GM18517 (cell line): ENCODE measurements around the gene LTK.

Experiments
- ATAC-seq: cut with Tn5 transposase; IDR thresholded peaks from one replicate; pipeline ENCODE4 v1.9.1; 2021; ENCODE audit warnings: mild to moderate bottlenecking, moderate library complexity; ENCODE audit not compliant: unreplicated experiment

Gene LTK

DNA sequence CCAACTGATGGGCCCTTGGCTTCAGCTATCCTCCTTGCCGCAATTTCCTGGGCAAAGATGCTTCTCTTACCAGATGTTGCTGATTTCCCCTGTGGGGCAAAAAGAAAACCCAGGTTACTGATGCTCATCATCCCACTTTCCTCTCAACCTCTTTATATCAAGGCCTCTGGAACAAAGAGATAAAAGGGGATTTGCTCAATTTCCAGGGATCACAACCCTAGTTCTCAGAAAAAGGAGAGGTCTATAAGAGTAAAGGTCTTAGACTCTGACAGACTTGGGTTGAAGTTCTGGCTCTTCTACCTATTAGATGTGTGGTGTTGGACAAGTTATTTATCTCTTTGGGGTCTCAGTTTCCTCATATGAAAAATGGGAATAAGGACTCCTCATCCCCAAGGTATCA is 21.9 kb upstream of the LTK start:
- ATAC-seq, result no peak

DNA sequence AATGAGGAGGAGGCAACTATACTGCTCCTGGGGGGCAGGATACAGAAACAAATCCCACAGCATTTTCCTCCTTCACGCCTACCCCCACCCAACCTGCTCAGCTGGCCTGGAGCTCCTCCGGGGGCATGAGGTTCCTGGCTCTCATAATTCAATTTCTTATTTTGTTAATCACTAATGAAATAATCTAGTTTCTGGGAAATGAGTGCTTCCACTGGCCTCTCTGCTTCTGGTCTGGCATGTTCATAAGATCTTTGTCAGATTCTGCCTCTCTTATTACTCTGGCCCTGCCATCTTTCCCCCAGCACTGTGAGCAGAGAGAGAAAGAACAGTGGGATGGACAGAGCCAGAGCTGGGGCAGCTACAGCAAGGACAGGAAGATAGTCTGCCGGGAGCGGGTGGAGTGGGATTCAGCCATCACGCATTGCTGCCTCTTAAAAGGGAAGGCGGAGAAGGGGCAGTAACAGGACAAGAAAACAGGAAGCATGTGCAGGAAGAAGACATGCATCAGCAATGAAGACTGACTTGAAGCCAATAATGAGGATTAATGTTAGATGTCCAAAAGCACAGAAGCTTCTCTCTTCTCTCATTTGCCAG is 16.8 kb upstream of the LTK start:
- no peak for ATAC-seq

DNA sequence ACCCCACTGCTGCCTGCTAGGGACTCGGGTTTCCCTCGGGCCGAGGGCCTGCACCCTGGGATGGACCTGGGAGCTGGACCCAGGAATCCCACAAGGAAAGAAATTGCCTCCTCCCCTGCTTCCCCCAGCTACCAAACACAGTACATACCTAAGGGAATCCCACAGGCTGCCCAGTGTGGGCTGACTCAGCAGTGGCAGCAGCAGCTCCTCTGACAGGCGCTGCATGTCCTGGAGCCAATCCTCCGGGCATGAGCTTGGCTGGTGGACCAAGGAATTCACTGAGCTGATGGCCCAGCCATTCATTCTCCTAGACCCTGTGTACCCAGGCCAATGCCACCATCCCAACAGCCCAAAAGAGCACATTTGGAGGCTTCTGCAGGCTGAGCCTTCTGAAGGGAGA is 9.5 kb upstream of the LTK start:
- no peak for ATAC-seq

DNA sequence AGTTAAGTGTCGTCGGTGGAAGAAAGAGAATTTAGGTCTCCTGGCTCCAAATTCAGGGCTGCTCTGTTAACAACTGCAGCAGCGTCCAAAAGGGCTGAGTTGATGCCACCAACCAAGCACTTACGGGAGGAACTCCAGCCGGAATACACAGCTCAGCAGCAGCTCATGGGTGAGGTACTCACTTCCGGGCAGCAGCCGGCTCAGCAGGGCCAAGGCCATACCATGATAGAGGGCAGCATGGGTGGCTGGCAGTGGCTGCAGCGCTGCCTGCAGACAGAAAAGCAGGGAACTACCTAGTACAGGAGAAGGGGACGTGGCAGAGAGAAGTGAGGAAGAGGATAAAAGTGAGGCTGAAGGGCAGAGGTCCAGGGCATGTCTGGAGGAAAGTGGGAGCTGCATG is 8.0 kb upstream of the LTK start:
- ATAC-seq, result no peak

DNA sequence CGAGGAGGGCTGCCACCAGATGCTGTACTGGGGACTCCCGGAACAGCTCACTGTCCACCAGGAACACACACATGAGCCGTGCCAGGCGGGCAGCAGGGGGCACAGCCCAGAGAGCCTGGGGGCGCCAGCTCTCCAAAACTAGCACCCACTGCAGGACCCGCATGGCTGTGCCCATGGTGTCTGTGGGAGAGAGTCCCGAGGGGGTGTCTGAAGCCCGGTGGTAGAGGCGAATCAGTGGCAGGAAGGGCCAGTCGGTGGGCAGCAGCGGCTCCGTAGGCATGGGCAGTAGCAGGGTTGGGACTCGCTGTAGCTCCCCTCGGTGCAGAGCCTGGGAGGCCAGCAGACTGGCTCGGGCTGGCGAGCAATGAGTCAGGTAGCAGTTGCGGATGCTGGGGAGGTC is 7.0 kb upstream of the LTK start:
- no peak for ATAC-seq

DNA sequence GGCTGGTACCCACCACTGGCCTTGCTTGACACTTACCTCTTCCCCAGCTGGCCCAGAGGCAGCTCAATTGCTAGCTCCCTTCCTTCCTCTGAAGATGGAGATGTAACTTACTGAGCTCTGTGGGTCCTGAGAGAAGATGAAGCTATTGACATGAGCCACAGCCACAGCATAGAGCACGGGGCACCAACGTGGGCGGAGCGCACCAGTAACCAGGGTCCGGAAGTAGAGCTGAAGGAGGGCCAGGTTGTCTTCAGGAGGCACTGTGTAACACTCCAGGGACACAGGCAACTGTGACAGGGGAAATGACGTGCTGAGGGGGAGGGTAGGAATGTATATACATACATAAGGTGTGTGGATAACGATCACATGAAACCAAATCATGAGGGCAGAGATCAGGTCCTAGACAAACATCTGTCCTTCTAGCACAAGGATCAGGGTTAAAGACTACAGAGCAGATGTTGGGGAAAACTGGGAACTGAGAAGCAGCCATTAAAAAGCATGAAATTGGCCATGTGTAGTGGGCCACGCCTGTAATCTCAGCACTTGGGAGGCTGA is 4.3 kb upstream of the LTK start:
- no peak for ATAC-seq

DNA sequence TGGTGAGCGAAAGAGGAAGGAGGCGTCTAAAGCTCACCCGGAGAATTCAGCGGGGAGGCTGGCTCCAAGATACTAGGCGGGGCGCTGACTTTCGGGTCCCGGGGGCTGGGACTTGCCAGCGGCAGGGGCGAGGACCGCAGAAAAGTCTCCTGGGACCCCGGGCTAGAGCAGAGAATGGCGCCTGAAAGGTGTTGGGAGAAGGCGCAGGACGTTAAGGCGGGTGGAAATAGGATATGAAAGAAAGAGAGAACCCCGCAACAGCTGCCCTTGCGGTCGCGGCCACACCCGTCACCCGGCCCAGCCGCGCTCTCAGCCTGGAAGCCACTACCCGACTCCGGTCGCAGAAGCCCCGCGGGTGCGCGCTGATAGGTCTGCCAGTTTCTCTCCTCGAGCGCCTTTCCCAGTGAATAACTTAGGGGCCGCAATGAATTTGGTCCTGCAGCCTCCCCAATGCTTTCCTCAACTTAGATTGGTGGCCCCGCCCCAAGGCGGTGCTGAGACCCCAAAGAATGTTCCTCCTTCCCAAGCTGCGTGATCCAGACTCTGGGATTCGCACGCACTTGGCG is 604 bp downstream of the LTK start:
- ATAC-seq, result no peak

DNA sequence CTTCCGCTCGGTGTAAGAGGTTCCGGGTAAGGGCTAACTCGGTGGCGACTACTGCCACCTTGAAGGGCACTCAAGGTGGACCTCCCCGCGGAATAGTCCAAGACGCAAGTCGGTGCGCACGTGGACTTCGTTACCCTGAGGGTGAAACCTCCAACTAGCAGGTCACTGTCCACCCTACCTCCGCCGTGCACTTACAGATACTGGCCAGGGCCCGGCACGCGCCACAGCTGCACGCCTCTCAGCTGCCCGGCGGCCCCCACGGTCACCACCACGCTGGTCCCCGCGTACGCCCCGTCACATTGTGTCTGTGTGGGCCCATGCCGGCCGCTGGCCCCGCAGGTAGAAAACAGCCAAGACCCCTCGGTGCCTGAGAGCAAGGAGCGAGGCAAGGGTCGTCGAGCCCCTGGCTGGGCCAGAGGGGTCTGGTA is 1.1 kb downstream of the LTK start:
- ATAC-seq, result no peak

DNA sequence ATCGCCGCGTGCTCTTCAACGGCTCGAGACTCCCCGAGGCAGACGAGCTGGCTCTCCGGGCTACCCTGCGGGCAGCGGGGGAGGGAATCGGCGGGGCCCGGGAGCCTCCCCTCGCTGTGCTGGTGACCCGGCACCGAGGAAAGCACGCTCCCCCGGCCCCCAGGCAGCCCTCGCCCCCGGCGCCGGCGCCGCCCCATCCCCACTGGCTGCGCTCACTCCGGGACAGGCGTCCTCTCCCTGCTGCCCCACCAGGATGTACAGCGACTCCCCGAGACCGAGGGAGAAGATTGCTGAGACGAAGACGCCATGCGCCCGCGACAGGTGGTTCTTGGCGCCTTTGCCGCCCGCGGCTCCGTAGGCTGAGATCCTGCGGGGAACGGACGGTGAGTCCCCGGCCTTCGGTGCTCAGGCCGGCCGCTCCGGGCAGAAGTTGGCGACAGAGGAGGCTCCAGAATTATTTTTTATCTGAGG is 1.7 kb downstream of the LTK start:
- no peak for ATAC-seq

DNA sequence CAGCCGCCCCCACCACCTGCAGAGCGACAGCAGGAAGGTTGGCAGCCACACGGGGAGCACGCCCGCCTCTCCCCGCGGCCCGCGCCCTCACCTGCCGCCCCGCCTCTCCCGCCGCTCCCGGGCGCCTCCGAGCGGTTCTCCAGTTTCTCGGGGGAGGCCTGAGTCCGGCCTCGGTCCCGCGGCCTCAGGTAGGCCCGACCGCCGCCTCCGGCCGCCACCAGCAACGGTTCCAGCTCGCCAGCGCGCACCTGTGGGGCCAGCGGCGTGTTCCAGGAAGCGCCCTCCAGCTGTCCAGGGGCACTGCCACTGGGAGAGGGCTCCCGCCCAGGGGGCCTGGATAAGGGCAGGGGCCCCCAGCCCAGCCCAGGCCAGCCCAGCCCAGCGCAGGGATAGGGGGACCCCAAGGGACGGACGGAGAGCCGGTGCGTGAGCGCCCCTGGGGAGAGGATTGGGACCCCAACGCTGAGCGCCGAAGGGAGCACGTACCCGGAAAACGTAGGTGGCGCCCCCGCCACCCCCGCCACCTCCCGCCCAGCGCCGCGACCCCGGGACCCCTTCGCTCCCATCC is 2.2 kb downstream of the LTK start:
- no peak for ATAC-seq

DNA sequence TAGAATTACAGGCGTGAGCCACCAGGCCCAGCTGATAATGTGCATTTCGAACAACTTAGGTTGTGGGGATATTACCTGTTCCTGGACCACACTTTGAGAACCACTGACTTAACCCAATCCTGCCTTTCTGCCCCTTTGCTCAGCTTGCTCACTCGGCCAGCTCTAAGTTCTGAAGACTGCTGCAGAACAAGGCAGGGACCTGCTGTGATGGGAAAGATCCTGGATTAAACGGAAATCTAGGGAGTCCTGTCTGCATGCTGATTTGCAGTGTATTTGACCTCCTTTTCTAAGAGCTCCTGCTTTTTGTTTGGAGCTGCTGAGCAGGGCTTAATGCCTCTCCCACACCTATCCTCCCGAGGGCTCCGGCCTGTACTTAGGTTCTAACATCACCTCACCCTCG is 2.9 kb downstream of the LTK start:
- no peak for ATAC-seq

DNA sequence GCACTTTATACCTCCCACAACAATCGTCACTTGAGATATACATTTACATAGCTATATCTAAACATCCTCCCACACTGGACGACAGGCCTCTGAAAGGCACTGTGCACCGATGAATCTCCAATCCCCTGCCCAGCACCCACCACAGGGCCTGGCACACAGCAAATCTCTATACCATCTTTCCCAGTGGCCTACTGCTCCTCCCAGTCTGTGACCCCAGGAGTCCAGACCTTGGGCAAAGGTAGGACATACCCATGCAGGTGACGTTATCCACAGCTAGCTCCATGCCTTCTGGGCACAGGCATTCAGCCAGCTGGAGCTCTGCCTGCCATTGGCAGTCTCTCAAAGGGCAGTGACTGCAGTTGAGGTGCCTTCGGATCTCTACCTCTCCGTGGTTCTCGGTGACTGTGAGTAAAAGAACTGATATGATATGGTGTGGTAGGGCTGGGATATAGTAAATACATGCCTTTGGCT is 5.8 kb downstream of the LTK start:
- ATAC-seq, result no peak

DNA sequence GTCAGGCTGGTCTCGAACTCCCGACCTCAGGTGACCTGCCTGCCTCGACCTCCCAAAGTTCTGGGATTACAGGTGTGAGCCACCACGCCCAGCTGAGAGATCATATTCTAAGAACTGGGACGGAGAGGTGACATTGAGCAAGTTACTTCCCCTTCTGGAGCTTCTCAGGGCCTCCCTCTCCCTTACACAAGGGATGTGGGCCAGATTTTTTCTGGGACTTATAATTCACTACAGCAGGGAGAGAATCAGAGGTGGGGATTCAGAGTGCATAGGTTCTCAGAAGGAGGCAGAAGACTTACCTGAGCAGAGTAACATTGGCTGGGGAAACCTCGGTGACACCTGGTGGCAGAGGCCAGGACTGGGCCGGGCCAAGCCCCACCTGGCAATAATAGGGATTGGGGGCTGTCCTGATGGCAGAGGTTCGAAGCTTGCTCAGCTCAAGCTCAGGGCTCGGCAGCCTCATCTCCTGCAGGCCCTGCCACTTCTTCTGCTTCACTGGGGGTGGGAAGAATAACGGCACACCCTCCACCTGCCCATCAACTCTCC is 6.8 kb downstream of the LTK start:
- ATAC-seq, result no peak

DNA sequence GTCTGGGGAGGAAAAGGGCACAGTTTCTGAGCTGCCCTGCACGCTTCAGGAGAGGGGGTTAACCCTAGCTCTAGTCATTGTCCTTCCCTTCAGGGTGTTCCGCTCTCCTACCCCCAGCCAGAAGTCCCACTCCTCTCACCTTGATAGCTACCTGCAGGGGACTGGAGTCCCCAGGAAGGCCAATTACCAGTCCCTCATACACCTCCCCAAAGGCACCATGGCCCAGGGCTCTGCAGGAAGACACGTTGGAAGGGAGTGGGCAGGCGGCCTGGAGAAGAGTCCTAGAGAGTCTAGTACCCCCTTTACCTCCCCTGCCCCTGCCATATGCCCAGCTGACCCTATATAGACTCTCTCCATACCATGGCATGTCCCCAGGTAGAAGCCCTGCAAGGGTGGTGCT is 7.9 kb downstream of the LTK start:
- ATAC-seq, result no peak

DNA sequence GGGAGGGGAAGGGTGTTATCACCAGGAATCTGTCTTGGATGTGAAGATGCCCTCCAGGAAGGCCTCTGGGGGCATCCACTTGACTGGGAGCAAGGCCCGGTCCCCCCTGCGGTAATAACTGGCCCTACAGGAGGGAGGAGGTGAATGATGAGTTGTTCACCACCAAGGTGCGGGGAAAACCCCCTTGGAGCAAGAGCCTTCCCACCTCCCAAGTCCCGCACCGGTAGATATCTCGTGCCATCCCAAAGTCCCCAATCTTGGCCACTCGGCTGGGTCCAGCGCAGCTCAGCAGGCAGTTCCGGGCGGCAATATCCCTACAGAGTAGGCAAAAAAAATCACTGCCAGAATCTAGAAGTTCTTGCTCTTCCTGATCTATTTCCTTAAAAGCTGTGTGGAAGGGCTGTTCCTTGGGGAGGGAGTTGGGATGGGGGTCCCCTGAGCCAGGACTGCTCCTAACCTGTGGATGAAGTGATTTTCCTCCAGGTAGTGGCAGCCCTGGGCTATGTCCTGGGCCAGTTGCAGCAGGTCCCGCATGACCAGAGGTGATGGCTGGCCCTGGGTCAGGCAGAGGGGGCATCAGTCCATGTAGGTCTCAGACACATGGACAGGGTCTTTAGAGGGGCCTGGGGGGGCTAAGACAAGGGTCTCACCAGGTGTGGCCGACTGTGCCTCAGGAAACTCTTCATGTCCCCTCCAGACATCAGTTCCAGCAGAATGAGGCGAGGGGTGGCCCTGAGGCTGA is 8.7 kb downstream of the LTK start:
- no peak for ATAC-seq

DNA sequence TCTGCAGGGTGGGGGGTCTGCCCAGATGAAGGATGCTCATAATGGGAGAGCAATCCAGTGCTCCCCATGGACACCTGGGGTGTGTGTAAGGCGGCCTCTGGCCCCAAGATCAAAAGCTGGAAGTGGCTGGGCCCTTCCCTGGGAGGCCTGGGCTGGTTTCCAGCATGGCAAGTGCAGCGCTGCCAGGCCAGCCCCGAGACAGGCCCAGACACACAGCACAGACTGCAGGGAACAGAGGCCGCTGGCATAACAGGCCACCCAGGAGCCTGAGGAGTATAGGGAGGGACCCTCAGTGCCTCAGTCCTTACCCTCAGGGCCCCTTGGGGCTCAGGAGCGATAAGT is 10.0 kb downstream of the LTK start:
- no peak for ATAC-seq

DNA sequence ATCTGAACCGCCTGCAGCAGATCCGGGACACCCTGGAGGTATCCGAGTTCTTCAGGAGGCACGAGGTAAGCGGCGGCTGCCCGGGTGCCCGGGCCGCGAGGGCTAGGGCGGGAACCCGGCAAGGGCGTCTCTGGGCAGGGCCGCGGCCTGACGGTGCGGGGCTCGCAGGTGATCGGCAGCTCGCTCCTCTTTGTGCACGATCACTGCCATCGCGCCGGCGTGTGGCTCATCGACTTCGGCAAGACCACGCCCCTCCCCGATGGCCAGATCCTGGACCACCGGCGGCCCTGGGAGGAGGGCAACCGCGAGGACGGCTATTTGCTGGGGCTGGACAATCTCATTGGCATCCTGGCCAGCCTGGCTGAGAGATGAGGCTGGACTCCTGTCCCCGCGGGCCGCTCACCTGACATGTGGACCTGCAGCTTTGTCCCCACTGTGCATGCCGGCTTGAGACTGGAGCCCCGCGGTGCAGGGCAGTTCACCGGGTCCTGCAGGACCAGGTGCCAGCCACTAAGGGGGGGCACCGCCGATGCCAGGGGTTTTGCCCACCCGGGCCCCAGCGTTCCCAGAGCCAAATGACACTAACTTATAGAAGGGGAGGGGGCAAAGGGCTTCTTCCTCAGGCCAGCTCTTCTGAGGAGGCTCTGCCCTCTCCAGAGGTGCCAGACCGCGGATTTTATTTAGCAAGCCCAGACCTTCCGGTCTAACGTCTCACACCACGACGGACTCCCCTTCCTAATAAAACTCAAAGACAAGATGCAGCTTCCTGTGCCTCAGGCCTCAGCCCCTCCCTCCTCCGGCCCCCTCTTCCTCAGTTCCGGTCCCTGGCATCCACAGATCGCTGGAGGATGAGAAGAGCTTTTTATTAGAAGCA is 10.6 kb downstream of the LTK start:
- ATAC-seq, result no peak

DNA sequence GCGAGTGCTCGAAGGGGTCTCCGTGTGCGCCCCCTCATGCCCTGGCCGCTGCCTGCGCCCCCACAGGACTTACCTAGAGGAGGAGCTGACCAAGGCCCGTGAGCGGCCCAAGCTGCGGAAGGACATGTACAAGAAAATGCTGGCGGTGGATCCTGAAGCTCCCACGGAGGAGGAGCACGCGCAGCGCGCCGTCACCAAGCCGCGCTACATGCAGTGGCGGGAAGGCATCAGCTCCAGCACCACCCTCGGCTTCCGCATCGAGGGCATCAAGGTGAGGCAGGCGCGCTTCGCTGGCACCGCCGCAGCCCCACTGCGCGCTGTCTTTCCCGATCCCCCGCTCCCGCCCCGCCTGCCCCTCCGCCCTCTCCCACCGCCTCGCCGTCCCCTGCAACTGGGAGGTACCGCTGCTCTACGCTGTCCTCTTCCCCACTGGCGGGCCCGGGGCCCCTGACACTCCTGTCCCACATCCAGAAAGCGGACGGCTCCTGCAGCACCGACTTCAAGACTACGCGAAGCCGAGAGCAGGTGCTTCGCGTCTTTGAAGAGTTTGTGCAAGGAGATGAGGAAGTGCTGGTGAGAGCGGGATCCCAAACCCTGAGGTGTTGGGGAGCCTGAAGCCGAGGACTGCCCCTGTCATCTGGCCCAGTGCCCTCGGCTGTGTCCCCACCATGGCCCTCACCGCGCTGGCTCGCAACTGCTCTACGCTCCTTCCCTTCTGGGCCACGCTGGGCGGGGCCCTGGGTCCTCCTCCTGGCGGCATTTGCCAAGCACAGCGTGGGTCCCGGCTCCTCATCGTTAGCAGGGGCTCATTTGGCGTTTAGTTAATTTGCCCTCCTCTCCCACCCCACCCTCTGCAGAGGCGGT is 11.5 kb downstream of the LTK start:
- no peak for ATAC-seq

DNA sequence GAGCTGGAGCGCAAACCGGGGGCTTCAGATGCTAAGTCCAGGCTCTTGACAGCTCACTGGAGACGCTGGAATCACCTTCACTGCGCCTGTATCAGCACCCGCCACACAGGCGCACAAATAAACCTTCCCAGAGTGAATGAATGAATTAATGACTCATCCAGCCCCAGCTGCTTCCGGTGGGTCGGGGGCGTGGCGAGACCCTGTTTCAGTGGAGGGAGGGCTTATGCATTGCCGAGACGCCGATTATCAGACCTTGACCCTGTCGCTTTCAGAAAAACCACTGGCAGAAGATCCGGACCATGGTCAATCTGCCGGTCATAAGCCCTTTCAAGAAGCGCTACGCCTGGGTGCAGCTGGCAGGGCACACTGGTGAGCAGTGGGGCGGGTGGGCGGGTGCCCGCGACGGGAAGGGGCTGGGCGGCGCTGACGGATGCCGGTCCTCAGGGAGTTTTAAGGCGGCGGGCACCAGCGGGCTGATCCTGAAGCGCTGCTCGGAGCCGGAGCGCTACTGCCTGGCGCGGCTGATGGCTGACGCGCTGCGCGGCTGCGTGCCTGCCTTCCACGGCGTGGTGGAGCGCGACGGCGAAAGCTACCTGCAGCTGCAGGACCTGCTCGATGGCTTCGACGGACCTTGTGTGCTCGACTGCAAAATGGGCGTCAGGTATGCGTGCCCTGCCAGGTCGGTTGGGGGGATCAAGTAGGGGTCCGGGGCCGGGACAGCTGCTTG is 12.3 kb downstream of the LTK start:
- no peak for ATAC-seq
